HG02938 (cell line): ENCODE measurements around the gene PCDHA7.
"Not testable (repeated sequence)": the region's sequence is repeated elsewhere in the genome, so short reads cannot be mapped to it uniquely, and the experiment has no call there.

Experiments
- ATAC-seq: cut with Tn5 transposase; IDR thresholded peaks from one replicate; pipeline ENCODE4 v1.9.1; 2021; ENCODE audit warnings: mild to moderate bottlenecking, moderate library complexity; ENCODE audit not compliant: unreplicated experiment

The PCDHA7 gene

DNA sequence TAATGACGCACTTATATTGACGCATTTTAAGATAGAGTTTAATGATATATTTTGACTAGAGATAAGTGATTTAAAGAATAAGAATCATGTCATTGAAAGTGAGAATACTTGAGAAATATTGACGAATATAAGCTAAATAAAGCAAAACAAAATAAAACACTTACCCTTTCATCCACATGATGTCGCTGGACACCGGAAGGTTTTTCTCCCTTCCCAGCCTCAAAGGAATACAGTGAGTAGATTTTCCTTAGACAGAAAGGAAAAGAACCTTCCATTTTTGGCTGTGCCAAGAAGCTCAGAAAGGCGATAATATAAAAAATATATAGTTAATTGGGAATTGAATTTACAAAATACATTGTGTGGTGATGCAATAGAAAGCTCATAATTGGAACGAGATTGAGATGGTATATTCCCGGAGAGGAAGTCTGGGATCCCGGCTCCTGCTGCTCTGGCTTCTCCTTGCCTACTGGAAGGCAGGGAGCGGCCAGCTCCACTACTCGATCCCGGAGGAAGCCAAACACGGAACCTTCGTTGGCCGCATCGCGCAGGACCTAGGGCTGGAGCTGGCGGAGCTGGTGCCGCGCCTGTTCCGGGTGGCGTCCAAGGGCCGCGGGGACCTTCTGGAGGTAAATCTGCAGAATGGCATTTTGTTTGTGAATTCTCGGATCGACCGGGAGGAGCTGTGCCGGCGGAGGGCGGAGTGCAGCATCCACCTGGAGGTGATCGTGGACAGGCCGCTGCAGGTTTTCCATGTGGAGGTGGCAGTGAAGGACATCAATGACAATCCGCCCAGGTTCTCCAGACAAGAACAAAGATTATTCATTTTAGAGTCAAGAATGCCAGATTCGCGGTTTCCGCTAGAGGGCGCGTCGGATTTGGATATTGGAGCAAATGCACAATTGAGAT, 12.4 kb upstream of the PCDHA7 start, which contains the start of gene PCDHA5:
TSS of gene PCDHA5 (plus strand) at position 239 of the 906 bp plus-strand sequence.
- ATAC-seq: no peak

DNA sequence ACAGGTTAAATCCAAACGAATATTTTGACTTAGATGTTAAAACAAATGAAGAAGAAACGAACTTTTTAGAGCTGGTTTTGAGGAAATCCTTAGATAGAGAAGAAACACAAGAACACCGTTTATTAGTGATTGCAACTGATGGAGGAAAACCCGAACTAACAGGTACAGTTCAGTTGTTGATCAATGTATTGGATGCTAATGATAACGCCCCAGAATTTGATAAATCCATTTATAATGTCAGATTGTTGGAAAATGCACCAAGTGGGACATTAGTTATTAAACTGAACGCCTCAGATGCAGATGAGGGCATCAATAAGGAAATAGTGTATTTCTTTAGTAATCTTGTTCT, 11.8 kb upstream of the PCDHA7 start:
- no peak for ATAC-seq

DNA sequence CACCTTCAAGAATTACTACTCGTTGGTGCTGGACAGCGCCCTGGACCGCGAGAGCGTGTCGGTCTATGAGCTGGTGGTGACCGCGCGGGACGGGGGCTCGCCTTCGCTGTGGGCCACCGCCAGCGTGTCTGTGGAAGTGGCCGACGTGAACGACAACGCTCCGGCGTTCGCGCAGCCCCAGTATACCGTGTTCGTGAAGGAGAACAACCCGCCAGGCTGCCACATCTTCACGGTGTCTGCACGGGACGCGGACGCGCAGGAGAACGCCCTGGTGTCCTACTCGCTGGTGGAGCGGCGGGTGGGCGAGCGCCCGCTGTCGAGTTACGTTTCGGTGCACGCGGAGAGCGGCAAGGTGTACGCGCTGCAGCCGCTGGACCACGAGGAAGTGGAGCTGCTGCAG, 11.1 kb upstream of the PCDHA7 start:
- ATAC-seq: not testable (repeated sequence)

DNA sequence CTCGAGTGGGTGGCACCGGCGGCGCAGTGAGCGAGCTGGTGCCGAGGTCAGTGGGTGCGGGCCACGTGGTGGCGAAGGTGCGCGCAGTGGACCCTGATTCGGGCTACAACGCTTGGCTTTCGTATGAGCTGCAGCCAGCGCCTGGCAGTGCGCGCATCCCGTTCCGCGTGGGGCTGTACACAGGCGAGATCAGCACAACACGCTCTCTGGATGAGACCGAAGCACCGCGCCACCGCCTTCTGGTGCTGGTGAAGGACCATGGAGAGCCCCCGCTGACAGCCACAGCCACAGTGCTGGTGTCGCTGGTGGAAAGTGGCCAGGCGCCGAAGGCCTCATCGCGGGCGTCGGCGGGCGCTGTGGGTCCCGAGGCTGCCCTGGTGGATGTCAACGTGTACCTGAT, 10.6 kb upstream of the PCDHA7 start:
- no peak for ATAC-seq

DNA sequence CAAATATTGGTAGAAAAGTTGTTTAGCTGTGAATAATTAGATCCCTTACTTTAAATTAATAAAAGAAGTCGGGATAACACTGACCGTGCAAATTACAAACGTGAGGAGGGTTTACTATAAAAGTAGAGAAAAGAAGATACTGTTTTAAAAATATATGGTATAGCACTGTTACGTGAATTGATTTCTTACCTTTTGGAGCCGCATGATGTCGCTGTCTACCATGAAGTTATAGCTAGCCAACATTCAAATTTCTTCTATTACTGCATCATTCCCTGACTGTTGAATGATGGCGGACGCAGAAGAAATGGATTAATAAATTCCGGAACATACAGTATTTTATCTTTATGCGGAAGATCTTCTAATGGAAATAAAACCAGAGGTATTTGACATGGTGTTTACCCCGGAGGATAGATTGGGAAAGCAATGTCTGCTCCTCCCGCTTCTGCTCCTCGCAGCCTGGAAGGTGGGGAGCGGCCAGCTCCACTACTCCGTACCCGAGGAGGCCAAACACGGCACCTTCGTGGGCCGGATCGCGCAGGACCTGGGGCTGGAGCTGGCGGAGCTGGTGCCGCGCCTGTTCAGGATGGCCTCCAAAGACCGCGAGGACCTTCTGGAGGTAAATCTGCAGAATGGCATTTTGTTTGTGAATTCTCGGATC, 6.2 kb upstream of the PCDHA7 start, which contains the start of gene PCDHA6:
TSS of gene PCDHA6 (plus strand) at position 257 of the 658 bp plus-strand sequence. CDS start at position 389, 132 bp downstream.
- ATAC-seq: no peak

DNA sequence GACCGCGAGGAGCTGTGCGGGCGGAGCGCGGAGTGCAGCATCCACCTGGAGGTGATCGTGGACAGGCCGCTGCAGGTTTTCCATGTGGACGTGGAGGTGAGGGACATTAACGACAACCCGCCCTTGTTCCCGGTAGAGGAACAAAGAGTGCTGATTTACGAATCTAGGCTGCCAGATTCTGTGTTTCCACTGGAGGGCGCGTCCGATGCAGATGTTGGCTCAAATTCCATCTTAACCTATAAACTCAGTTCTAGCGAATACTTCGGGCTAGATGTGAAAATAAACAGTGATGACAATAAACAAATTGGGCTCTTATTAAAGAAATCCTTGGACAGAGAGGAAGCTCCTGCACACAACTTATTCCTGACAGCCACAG, 5.7 kb upstream of the PCDHA7 start:
- ATAC-seq: no peak

DNA sequence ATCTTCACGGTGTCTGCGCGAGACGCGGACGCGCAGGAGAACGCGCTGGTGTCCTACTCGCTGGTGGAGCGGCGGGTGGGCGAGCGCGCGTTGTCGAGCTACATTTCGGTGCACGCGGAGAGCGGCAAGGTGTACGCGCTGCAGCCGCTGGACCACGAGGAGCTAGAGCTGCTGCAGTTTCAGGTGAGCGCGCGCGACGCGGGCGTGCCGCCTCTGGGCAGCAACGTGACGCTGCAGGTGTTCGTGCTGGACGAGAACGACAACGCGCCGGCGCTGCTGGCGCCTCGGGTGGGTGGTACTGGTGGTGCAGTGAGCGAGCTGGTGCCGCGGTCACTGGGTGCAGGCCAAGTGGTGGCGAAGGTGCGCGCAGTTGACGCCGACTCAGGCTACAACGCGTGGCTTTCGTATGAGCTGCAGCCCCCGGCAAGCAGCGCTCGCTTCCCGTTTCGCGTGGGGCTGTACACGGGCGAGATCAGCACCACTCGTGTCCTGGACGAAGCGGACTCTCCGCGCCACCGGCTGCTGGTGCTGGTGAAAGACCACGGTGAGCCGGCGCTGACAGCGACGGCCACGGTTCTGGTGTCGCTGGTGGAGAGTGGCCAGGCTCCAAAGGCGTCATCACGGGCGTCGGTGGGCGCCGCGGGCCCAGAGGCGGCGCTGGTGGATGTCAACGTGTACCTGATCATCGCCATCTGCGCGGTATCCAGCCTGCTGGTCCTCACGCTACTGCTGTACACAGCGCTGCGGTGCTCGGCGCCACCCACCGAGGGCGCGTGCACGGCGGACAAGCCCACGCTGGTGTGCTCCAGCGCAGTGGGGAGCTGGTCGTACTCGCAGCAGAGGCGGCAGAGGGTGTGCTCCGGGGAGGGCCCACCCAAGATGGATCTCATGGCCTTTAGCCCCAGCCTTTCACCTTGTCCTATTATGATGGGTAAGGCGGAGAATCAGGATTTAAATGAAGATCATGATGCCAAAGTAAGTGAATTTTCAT, 4.3 kb upstream of the PCDHA7 start:
- ATAC-seq: not testable (repeated sequence)

DNA sequence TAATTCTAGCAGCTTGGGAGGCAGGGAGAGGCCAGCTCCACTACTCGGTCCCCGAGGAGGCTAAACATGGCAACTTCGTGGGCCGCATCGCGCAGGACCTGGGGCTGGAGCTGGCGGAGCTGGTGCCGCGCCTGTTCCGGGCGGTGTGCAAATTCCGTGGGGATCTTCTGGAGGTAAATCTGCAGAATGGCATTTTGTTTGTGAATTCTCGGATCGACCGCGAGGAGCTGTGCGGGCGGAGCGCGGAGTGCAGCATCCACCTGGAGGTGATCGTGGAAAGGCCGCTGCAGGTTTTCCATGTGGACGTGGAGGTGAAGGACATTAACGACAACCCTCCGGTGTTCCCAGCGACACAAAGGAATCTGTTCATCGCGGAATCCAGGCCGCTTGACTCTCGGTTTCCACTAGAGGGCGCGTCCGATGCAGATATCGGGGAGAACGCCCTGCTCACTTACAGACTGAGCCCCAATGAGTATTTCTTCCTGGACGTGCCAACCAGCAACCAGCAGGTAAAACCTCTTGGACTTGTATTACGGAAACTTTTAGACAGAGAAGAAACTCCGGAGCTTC, 455 bp downstream of the PCDHA7 start:
- ATAC-seq: not testable (repeated sequence)

DNA sequence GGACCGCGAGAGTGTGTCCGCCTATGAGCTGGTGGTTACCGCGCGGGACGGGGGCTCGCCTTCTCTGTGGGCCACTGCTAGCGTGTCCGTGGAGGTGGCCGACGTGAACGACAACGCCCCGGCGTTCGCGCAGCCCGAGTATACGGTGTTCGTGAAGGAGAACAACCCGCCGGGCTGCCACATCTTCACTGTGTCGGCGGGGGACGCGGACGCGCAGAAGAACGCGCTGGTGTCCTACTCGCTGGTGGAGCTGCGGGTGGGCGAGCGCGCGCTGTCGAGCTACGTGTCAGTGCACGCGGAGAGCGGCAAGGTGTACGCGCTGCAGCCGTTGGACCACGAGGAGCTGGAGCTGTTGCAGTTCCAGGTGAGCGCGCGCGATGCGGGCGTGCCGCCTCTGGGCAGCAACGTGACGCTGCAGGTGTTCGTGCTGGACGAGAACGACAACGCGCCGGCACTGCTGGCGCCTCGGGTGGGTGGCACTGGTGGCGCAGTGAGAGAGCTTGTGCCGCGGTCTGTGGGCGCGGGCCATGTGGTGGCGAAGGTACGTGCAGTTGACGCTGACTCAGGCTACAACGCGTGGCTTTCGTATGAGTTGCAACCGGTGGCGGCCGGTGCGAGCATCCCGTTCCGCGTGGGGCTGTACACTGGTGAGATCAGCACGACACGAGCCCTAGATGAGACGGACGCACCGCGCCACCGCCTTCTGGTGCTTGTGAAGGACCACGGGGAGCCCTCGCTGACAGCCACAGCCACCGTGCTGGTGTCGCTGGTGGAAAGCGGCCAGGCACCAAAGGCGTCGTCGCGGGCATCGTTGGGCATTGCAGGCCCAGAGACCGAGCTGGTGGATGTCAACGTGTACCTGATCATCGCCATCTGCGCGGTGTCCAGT, 1.8 kb downstream of the PCDHA7 start:
- no peak for ATAC-seq

DNA sequence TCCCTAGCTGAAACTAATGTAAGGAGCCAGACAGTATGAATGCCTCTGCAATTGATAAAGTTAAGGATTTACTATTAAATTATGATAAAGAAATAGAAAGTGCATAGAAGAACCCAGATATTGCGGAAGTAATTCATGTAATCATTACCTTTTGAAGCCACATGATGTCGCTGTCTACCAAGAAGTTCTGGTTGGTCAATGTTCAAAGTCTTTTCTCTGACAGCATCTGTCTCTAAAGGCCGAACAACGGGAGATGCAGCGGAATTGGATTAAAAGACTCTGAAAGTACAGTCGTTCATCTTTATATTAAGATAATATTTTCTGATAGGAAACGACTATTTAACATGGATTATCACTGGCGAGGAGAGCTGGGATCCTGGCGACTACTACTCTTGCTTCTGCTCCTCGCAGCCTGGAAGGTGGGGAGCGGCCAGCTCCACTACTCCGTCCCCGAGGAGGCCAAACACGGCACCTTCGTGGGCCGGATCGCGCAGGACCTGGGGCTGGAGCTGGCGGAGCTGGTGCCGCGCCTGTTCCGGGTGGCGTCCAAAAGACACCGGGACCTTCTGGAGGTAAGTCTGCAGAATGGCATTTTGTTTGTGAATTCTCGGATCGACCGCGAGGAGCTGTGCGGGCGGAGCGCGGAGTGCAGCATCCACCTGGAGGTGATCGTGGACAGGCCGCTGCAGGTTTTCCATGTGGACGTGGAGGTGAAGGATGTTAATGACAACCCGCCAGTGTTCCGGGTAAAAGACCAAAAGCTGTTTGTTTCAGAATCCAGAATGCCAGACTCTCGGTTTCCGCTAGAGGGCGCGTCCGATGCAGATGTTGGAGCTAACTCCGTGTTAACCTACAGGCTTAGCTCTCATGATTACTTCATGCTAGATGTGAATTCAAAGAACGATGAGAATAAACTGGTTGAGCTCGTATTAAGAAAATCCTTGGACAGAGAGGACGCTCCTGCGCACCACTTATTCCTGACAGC, 7.2 kb downstream of the PCDHA7 start, which contains the start of gene PCDHA8:
TSS of gene PCDHA8 (plus strand) at position 210 of the 985 bp plus-strand sequence. CDS start at position 345, 135 bp downstream.
- ATAC-seq: no peak

DNA sequence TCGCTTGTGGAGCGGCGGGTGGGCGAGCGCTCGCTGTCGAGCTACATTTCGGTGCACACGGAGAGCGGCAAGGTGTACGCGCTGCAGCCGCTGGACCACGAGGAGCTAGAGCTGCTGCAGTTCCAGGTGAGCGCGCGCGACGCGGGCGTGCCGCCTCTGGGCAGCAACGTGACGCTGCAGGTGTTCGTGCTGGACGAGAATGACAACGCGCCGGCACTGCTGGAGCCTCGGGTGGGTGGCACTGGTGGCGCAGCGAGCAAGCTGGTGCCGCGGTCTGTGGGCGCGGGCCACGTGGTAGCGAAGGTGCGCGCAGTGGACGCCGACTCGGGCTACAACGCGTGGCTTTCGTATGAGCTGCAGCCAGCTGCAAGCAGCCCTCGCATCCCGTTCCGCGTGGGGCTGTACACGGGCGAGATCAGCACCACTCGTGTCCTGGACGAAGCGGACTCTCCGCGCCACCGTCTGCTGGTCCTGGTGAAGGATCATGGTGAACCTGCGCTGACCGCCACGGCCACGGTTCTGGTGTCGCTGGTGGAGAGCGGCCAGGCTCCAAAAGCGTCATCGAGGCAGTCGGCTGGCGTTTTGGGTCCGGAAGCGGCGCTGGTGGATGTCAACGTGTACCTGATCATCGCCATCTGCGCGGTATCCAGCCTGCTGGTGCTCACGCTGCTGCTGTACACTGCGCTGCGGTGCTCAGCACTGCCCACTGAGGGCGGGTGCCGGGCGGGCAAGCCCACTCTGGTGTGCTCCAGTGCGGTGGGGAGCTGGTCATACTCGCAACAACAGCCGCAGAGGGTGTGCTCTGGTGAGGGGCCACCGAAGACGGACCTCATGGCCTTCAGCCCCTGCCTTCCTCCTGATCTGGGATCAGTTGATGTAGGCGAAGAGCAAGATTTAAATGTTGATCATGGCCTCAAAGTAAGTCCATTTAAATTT, 9.0 kb downstream of the PCDHA7 start:
- no peak for ATAC-seq

DNA sequence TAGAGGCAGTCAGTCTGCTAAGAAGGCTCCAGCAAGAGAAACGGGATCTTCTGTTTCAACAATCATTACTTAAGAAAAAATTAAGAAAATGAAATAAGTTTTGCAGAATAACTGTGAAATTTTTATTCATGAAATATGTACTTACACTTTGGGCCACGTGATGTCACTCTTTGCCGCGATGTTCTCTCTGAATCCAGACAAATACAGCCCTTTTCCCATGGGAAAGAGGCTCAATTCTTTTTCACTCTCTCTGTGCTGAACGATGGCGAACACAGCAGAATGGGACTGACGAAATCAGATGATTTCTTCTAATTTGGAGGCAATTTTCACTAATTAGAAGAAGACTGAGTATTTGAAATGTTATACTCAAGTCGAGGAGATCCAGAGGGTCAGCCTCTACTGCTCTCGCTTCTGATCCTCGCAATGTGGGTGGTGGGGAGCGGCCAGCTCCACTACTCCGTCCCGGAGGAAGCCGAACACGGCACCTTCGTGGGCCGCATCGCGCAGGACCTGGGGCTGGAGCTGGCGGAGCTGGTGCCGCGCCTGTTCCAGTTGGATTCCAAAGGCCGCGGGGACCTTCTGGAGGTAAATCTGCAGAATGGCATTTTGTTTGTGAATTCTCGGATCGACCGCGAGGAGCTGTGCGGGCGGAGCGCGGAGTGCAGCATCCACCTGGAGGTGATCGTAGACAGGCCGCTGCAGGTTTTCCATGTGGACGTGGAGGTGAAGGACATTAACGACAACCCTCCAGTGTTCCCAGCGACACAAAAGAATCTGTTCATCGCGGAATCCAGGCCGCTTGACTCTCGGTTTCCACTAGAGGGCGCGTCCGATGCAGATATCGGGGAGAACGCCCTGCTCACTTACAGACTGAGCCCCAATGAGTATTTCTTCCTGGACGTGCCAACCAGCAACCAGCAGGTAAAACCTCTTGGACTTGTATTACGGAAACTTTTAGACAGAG, 14.4 kb downstream of the PCDHA7 start, which contains the start of gene PCDHA9:
TSS of gene PCDHA9 (plus strand) at position 244 of the 964 bp plus-strand sequence. CDS start at position 358, 114 bp downstream.
- not testable (repeated sequence) for ATAC-seq

DNA sequence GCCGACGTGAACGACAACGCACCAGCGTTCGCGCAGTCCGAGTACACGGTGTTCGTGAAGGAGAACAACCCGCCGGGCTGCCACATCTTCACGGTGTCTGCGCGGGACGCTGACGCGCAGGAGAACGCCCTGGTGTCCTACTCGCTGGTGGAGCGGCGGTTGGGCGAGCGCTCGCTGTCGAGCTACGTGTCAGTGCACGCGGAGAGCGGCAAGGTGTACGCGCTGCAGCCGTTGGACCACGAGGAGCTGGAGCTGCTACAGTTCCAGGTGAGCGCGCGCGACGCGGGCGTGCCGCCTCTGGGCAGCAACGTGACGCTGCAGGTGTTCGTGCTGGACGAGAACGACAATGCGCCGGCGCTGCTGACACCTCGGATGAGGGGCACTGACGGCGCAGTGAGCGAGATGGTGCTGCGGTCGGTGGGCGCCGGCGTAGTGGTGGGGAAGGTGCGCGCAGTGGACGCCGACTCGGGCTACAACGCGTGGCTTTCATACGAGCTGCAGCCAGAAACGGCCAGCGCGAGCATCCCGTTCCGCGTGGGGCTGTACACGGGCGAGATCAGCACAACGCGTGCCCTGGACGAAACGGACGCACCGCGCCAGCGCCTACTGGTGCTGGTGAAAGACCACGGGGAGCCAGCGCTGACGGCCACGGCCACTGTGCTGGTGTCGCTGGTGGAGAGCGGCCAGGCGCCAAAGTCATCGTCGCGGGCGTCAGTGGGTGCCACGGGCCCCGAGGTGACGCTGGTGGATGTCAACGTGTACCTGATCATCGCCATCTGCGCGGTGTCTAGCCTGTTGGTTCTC, 16.0 kb downstream of the PCDHA7 start:
- ATAC-seq: not testable (repeated sequence)

DNA sequence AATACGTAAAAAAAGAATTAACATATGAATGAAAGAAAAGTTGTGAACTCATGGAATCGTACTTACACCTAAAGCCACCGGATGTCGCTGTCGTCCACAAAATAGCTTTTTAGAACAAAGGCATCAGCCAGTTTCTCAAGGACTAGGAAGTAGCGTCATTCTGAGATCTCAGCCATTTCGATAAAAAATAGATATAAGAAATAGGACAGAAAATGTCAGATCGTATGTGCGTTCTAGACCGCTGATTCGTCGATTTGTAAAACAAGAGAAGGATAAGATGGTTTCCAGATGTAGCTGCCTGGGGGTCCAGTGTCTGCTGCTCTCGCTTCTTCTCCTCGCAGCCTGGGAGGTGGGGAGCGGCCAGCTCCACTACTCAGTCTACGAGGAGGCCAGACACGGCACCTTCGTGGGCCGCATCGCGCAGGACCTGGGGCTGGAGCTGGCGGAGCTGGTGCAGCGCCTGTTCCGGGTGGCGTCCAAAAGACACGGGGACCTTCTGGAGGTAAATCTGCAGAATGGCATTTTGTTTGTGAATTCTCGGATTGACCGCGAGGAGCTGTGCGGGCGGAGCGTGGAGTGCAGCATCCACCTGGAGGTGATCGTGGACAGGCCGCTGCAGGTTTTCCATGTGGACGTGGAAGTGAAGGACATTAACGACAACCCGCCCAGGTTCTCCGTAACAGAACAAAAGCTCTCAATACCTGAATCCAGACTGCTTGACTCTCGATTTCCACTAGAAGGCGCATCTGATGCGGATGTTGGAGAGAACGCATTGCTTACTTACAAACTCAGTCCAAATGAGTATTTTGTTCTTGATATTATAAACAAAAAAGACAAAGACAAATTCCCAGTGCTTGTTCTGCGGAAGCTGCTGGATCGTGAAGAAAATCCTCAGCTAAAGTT, 22.0 kb downstream of the PCDHA7 start, which contains the start of gene PCDHA10:
TSS of gene PCDHA10 (plus strand) at position 126 of the 903 bp plus-strand sequence. CDS start at position 278, 152 bp downstream.
- ATAC-seq: no peak
